Aorta (tissue), 5 donors: ENCODE measurements around the gene PRKCE. TPM values are rescaled to one million over a fixed set of nuclear protein-coding genes. Genes with fewer than 3 reads are reported as not detected.
A peak's percentile ranks its signal among the peaks of the same experiment; 100 is the strongest.

Experiments
- ATAC-seq: fragments of 200-7000 bp; cut with Tn5 transposase; one replicate; pipeline ENCODE4 v1.9.1; 2022; ENCODE audit warnings: moderate library complexity; ENCODE audit not compliant: low FRiP score
- DNase-seq, 2 donors: peaks; one replicate each; pipeline ENCODE4 v3.0.0-alpha.2; 2020
- H3K27ac ChIP-seq, 2 donors: one replicate each; pipeline ENCODE4 v1.5.1; 2013; ENCODE audit warnings: low read length in 2 of 2, mild to moderate bottlenecking in 2 of 2, moderate library complexity in 2 of 2, control low read depth in 1 of 2, inconsistent platforms in 1 of 2, low read depth in 1 of 2
- H3K27me3 ChIP-seq, 2 donors: one replicate each; pipeline ENCODE4 v1.6.1; 2013; ENCODE audit warnings: control low read depth in 1 of 2, low read length in 1 of 2, mild to moderate bottlenecking in 1 of 2, moderate library complexity in 1 of 2; ENCODE audit not compliant: insufficient read depth in 2 of 2, control insufficient read depth in 1 of 2
- H3K36me3 ChIP-seq, 2 donors: one replicate each; pipeline ENCODE4 v1.6.1; 2013; ENCODE audit warnings: control low read depth in 1 of 2, low read length in 1 of 2, mild to moderate bottlenecking in 1 of 2; ENCODE audit not compliant: insufficient read depth in 2 of 2, control insufficient read depth in 1 of 2
- H3K4me1 ChIP-seq, 2 donors: one replicate each; pipeline ENCODE4 v1.6.1; 2013; ENCODE audit warnings: low read length in 2 of 2, control low read depth in 1 of 2, mild to moderate bottlenecking in 1 of 2, moderate library complexity in 1 of 2; ENCODE audit not compliant: insufficient read depth in 2 of 2, control insufficient read depth in 1 of 2
- H3K4me3 ChIP-seq, 2 donors: one replicate each; pipeline ENCODE4 v1.5.1; 2013; ENCODE audit warnings: low read length in 2 of 2, control low read depth in 1 of 2, mild to moderate bottlenecking in 1 of 2
- H3K9me3 ChIP-seq: one replicate; pipeline ENCODE4 v1.6.1; 2013; ENCODE audit warnings: mild to moderate bottlenecking, low read length; ENCODE audit not compliant: control insufficient read depth
- WGBS, 2 donors: extraction: QIAGEN DNeasy Blood & Tissue Kit; methylation state at CpG; one replicate each; pipeline ENCODE4 v1.1.7; 2013; 5-methylcytosine and 5-hydroxymethylcytosine counted together
- intact Hi-C, 2 donors: fragments of 100-400 bp; cut with DNase I; formaldehyde crosslinking; loops; one replicate each; pipeline versions ENCODE4 v1.14.2 to v1.15.0; 2022
- polyA plus RNA-seq, 2 donors: library from polyadenylated mRNA; stranded (reverse); fragments of 200-250 nt; gene quantifications; one replicate each; pipeline ENCODE4 v1.2.3, GENCODE V29; 2013
- total RNA-seq, 2 donors: library from RNA; stranded (reverse); fragmentation: NEBNext Ultra II Directional; extraction: Animal tissue kit (Norgen Biotek cat#: 25700); gene quantifications; one replicate each; pipeline ENCODE4 v1.2.1, GENCODE V29; 2021
- donor health status: healthy with polysubstance abuse.
- donor health status: Bipolar disorder and iron deficiency.
- donor health status: DM: no; HTN: no; CAD: no.
- donor health status: DM: no; HTN: no; CAD: no.
- donor health status: DM: yes; HTN: yes; CAD: no.

Gene PRKCE
- total and polyA plus RNA-seq, 4 donors, result 1.5 to 23.8 (median 11.2) TPM

DNA sequence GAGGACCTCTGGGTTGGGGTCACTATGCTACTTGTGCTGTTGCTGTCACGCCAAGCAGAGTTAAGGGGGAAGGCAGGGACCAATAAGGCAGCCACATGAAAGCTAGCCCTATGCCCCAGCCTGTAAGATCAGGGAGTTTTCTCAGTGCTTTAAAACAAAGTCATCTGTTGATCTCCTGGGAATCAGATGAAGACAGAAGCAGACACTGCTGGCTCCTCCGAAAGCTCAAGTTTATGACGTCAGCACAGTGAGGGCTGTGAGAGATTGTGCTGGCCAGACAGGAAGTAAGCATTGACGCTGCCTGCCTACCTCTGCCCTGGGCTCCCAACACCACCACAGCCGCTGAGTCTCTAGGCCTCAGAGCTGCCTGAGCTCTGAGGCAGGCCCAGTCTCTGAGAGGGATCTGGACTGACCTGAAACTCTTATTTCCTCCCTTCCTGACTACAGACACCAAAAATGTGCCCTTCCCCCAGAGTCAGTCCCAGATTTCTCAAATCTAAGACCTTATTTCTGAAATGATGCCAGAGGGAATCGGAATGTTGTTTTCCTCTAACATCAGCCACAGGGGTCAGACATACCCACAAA lies 527.7 kb downstream of the PRKCE start:
- ATAC-seq (peak; percentile 79), DNase-seq (peak; percentile 76 to 80)
- 23 to 34% methylated on average over 6 of the region's 6 CpGs for WGBS, 2 donors
- Histone ChIP-seq H3K9me3 (no peaks in the 10 kb centered on the region), H3K27ac (no peak overlapping the region), H3K4me3 (no peak overlapping the region), H3K27me3 (no peaks in the 10 kb centered on the region), H3K4me1 (no peaks in the 10 kb centered on the region), H3K36me3 (no peaks in the 10 kb centered on the region)
- intact Hi-C loops, result no loop called here

DNA sequence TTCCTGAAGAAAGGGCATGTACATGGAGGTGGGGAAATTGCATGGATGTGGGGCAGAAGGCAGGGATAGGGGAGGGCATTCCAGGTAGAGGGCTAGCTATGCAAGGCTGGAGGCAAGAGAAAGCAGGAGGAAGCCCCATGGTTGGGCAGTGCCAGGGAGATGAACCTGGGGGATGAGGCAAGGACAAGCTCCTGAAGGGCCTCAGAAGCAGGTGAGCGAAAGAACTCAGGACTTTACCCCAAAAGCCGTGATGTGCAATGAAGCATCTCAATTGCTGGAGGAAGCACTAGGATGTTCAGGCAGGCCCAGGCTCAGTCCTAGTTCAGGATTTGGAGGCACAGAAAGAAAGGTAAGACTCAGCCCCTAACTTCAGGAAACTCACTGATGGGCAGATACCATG lies 528.7 kb downstream of the PRKCE start:
- no peak overlapping the region for H3K27ac ChIP-seq
- no peaks in the 10 kb centered on the region for H3K4me1 ChIP-seq
- DNase-seq (no peak), ATAC-seq (no peak)
- WGBS, 2 donors, result 98% methylated on average over 2 of the region's 2 CpGs
- H3K27me3 ChIP-seq, result no peaks in the 10 kb centered on the region
- H3K4me3 ChIP-seq, result no peak overlapping the region
- intact Hi-C loops, result loop anchor here in 1 of 2 donors (10.0 kb wide), 1 partner anchor 45 kb away; no protein-coding TSS in a partner anchor
- H3K9me3 ChIP-seq, result no peaks in the 10 kb centered on the region
- H3K36me3 ChIP-seq, result no peaks in the 10 kb centered on the region

- WGBS, 2 donors, result 67 to 78% methylated on average over 2 of the region's 2 CpGs
- no peaks in the 10 kb centered on the region for H3K36me3 ChIP-seq
- no peaks in the 10 kb centered on the region for H3K27me3 ChIP-seq
- H3K4me3 ChIP-seq, result no peak overlapping the region
- DNase-seq, result no peak
- H3K4me1 ChIP-seq, result no peaks in the 10 kb centered on the region
- intact Hi-C loops, result loop anchor here in 1 of 2 donors (10.0 kb wide), 1 partner anchor 47 kb away; no protein-coding TSS in a partner anchor
- no peak for ATAC-seq
- H3K9me3 ChIP-seq, result no peaks in the 10 kb centered on the region
- H3K27ac ChIP-seq, result no peak overlapping the region
Measured at GRCh38 chr2:46181306-46181705, 529.8 kb downstream of the PRKCE start.

- Histone ChIP-seq H3K27ac (no peak overlapping the region), H3K36me3 (no peaks in the 10 kb centered on the region), H3K4me3 (no peak overlapping the region), H3K9me3 (no peaks in the 10 kb centered on the region), H3K4me1 (no peaks in the 10 kb centered on the region), H3K27me3 (no peaks in the 10 kb centered on the region)
- ATAC-seq (no peak), DNase-seq (no peak)
- intact Hi-C loops, result loop anchor here in 1 of 2 donors (10.0 kb wide), 1 partner anchor 47 kb away; no protein-coding TSS in a partner anchor
- 93 to 96% methylated on average over 18 of the region's 18 CpGs for WGBS, 2 donors
Measured at GRCh38 chr2:46181789-46182530, 530.5 kb downstream of the PRKCE start.

DNA sequence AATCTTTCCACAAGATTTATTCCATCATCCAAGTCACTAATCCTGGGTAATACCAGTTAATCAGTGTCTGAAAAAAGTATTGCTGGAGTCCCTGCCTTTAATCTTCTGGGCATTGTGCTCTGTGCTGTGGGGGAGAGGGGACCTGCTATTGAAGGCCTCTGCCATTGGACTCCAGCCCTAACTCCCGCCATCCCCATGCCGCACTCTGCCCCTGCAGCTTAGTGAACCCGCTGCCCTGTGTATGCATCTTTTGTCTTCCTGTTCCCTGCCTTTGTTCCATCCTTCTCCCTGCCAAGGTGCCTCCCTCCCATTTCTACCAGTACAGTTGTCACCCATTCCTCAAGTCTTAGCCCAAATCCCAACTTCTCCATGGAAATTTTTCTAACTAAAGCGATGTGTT lies 532.0 kb downstream of the PRKCE start:
- Histone ChIP-seq H3K27ac (no peak overlapping the region), H3K4me3 (no peak overlapping the region), H3K36me3 (no peaks in the 10 kb centered on the region), H3K4me1 (no peaks in the 10 kb centered on the region), H3K9me3 (no peaks in the 10 kb centered on the region), H3K27me3 (no peaks in the 10 kb centered on the region)
- ATAC-seq (no peak), DNase-seq (no peak)
- WGBS, 2 donors, result 91 to 96% methylated on average over 4 of the region's 4 CpGs
- intact Hi-C loops, result loop anchor here in 1 of 2 donors (10.0 kb wide), 1 partner anchor 49 kb away; no protein-coding TSS in a partner anchor

DNA sequence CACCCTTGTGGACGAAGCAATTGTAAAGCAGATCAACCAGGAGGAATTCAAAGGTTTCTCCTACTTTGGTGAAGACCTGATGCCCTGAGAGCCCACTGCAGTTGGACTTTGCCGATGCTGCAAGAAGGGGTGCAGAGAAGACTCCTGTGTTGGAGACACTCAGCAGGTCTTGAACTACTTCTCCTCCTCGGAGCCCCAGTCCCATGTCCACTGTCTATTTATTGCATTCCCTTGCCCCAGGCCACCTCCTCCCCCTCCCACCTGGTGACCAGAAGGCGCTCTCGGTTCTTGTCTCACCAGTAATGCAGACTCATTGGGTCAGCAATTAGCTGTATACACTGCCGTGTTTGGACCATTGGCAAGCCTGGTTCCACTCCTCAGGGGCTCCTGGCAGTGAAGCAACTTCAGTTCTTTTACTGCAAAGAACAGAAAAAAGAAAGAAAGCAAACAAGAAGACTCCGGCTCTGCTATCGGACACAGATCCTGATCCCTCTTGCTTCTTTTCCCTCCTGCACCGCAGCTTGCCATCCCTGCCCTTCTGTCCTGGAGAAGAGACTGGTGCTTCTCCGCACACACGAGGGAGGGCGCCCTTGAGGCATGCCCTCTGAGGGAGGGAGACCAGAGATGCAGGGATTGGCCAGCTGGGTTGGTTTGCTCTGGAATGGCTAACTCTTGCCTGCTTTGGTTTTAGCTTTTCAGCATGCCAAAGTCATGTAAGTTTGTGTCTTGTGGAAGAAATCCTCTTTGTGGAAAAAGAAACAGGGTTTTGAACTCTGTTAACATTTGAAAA lies 533.5 kb downstream of the PRKCE start:
- Histone ChIP-seq H3K27ac (no peak overlapping the region), H3K27me3 (no peaks in the 10 kb centered on the region), H3K9me3 (no peaks in the 10 kb centered on the region), H3K4me3 (no peak overlapping the region), H3K4me1 (no peaks in the 10 kb centered on the region), H3K36me3 (no peaks in the 10 kb centered on the region)
- ATAC-seq (no peak), DNase-seq (peak in 1 of 2 donors; percentile 37)
- intact Hi-C loops, result loop anchor here in 1 of 2 donors (10.0 kb wide), 1 partner anchor 50 kb away; no protein-coding TSS in a partner anchor
- 75 to 86% methylated on average over 12 of the region's 12 CpGs for WGBS, 2 donors

GRCh38 chr2:46187112-46187618 lies 535.7 kb downstream of the PRKCE start:
- no peak overlapping the region for H3K4me3 ChIP-seq
- H3K4me1 ChIP-seq, result no peaks in the 10 kb centered on the region
- no peaks in the 10 kb centered on the region for H3K36me3 ChIP-seq
- peak overlapping the region in 1 of 2 donors; percentile 86 for H3K27ac ChIP-seq
- H3K27me3 ChIP-seq, result no peaks in the 10 kb centered on the region
- ATAC-seq (peak; percentile 59), DNase-seq (peak in 1 of 2 donors; percentile 63)
- no peaks in the 10 kb centered on the region for H3K9me3 ChIP-seq
- intact Hi-C loops, result loop anchor here in 1 of 2 donors (2.0 to 10.0 kb wide), 2 partner anchors 38 to 52 kb away; no protein-coding TSS in a partner anchor
- 3 to 5% methylated on average over 6 of the region's 6 CpGs for WGBS, 2 donors

DNA sequence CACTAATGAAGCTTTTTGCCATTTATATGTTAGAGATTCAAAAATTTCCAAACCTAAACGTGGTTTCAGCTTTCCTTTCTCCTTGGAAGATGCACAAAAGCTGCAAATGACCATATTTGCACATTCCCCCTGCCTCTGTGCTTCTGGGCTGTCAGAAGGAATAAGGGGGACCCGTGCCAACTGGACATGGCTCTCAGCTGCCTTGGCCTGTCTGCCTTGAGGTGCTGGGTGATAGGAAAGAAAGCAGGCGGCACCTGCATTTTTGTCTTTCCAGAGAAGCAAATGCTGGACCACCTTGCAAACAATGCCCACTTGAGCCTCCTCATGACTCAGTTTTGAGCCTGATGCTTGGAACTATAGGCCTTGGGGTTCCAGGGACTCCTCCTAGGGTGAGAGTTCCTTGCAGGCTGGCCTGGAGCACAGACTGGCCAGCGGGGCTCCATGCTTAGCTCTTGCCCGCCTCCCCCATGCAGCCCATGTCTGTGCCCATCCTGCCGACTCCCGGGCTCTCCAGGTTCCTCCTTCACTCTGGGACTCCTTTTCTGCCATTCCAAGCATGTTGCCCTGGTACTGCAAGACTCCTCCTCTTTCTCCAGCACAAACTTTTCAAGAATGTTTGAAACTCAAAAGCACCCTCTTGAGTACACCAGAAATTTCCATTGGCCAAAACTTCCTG lies 536.7 kb downstream of the PRKCE start:
- Histone ChIP-seq H3K9me3 (no peaks in the 10 kb centered on the region), H3K27ac (peak overlapping the region in 1 of 2 donors; percentile 55), H3K4me3 (no peak overlapping the region), H3K27me3 (no peaks in the 10 kb centered on the region), H3K36me3 (no peaks in the 10 kb centered on the region), H3K4me1 (no peaks in the 10 kb centered on the region)
- no peak for DNase-seq
- peak; percentile 36 for ATAC-seq
- intact Hi-C loops, result loop anchor here in 1 of 2 donors (10.0 kb wide), 1 partner anchor 53 kb away; no protein-coding TSS in a partner anchor
- WGBS, 2 donors, result 34 to 38% methylated on average over 7 of the region's 7 CpGs
